NT2/D1 (cell line): ENCODE measurements around the gene NXPE3.
"Not testable (repeated sequence)": the region's sequence is repeated elsewhere in the genome, so short reads cannot be mapped to it uniquely, and the experiment has no call there.

Source experiments
- DNase-seq: peaks from one replicate; pipeline ENCODE4 v3.0.0-alpha.2; 2011; ENCODE audit warnings: low read depth, low spot score
- H3K27me3 ChIP-seq: 2 replicates; pipeline ENCODE4 v1.6.0; 2011; ENCODE audit warnings: mild to moderate bottlenecking; ENCODE audit not compliant: insufficient read length, insufficient read depth
- H3K36me3 ChIP-seq: 2 replicates; pipeline ENCODE4 v1.6.1; 2011; ENCODE audit warnings: mild to moderate bottlenecking, low read length, mixed read lengths; ENCODE audit not compliant: insufficient read depth, insufficient read length
- H3K4me1 ChIP-seq: 2 replicates; pipeline ENCODE4 v1.5.1; 2011; ENCODE audit not compliant: insufficient read depth, insufficient read length
- H3K4me3 ChIP-seq: 2 replicates; pipeline ENCODE4 v1.5.1; 2011; ENCODE audit warnings: low read depth; ENCODE audit not compliant: insufficient read length
- H3K9ac ChIP-seq: 2 replicates; pipeline ENCODE4 v1.6.0; 2011; ENCODE audit warnings: low read depth; ENCODE audit not compliant: insufficient read length
- H3K9me3 ChIP-seq: 2 replicates; pipeline ENCODE4 v1.5.1; 2011; ENCODE audit warnings: mild to moderate bottlenecking, low read length; ENCODE audit not compliant: insufficient read depth
- SUZ12 ChIP-seq: IDR thresholded peaks from 2 replicates; pipeline ENCODE4 v1.6.1; 2011; ENCODE audit not compliant: insufficient read length, insufficient read depth; ENCODE audit errors: extremely low read depth
- YY1 ChIP-seq: IDR thresholded peaks from 2 replicates; pipeline ENCODE4 v1.6.1; 2011; ENCODE audit not compliant: insufficient read length, insufficient read depth
- ZNF274 ChIP-seq: IDR thresholded peaks from 2 replicates; pipeline ENCODE4 v1.6.1; 2011; ENCODE audit warnings: mild to moderate bottlenecking, low read depth, low read length

Gene NXPE3

GRCh38 chr3:101758224-101758623 lies 20.8 kb upstream of the NXPE3 start:
- no peak for DNase-seq
- no peak for TF ChIP-seq YY1
- no peak for TF ChIP-seq SUZ12
- no peak for TF ChIP-seq ZNF274
- no peak overlapping the region for H3K4me3 ChIP-seq

GRCh38 chr3:101762041-101762646 lies 16.9 kb upstream of the NXPE3 start:
- H3K36me3 ChIP-seq: peaks cover 38% of the 10 kb centered on the region
- no peak for TF ChIP-seq SUZ12
- no peak for TF ChIP-seq ZNF274
- TF ChIP-seq YY1: no peak
- DNase-seq: no peak

More at GRCh38 chr3:101758224-101758623, 20.8 kb upstream of the NXPE3 start:
- Histone ChIP-seq H3K36me3 (peaks cover 39% of the 10 kb centered on the region), H3K9ac (no peak overlapping the region), H3K9me3 (peaks cover 8% of the 10 kb centered on the region; the same call in 1 of the 2 replicates), H3K27me3 (no peaks in the 10 kb centered on the region), H3K4me1 (no peaks in the 10 kb centered on the region)

GRCh38 chr3:101777745-101778281 lies 1.2 kb upstream of the NXPE3 start:
- not testable (repeated sequence) for H3K4me1 ChIP-seq, DNase-seq, H3K9ac ChIP-seq

More at GRCh38 chr3:101762041-101762646, 16.9 kb upstream of the NXPE3 start:
- Histone ChIP-seq H3K27me3 (no peaks in the 10 kb centered on the region), H3K9me3 (no peaks in the 10 kb centered on the region), H3K4me1 (no peaks in the 10 kb centered on the region), H3K4me3 (no peak overlapping the region), H3K9ac (no peak overlapping the region)

GRCh38 chr3:101778385-101779046 lies 495 bp upstream of the NXPE3 start:
- Histone ChIP-seq H3K4me1 (no peaks in the 10 kb centered on the region), H3K9ac (peak overlapping the region; percentile 70), H3K9me3 (no peaks in the 10 kb centered on the region), H3K36me3 (peaks cover 9% of the 10 kb centered on the region), H3K27me3 (peaks cover 13% of the 10 kb centered on the region), H3K4me3 (peak overlapping the region; percentile 50)
- no peak for DNase-seq
- no peak for TF ChIP-seq ZNF274
- TF ChIP-seq YY1: no peak
- no peak for TF ChIP-seq SUZ12

More at GRCh38 chr3:101777745-101778281, 1.2 kb upstream of the NXPE3 start:
- H3K27me3 ChIP-seq: peaks cover 13% of the 10 kb centered on the region
- not testable (repeated sequence) for H3K9me3 ChIP-seq, H3K36me3 ChIP-seq, H3K4me3 ChIP-seq

GRCh38 chr3:101779822-101780381 lies 891 bp downstream of the NXPE3 start:
- Histone ChIP-seq H3K36me3 (peaks cover 23% of the 10 kb centered on the region), H3K9ac (peak overlapping the region; percentile 70), H3K4me3 (peak overlapping the region; percentile 50), H3K9me3 (no peaks in the 10 kb centered on the region), H3K4me1 (no peaks in the 10 kb centered on the region), H3K27me3 (peaks cover 13% of the 10 kb centered on the region)
- TF ChIP-seq ZNF274: no peak
- no peak for TF ChIP-seq SUZ12
- no peak for DNase-seq

- no peak overlapping the region for H3K4me3 ChIP-seq
These were observed 1.6 kb downstream of the NXPE3 start for GRCh38 chr3:101780661-101781060.

GRCh38 chr3:101781166-101781565 lies 2.2 kb downstream of the NXPE3 start:
- Histone ChIP-seq H3K9me3 (no peaks in the 10 kb centered on the region), H3K27me3 (peaks cover 13% of the 10 kb centered on the region), H3K4me3 (no peak overlapping the region), H3K9ac (no peak overlapping the region), H3K36me3 (peaks cover 35% of the 10 kb centered on the region), H3K4me1 (no peaks in the 10 kb centered on the region)
- TF ChIP-seq SUZ12 (no peak), YY1 (no peak), ZNF274 (no peak)
- no peak for DNase-seq

More at GRCh38 chr3:101780661-101781060, 1.6 kb downstream of the NXPE3 start:
- no peak overlapping the region for H3K9ac ChIP-seq
- no peak for TF ChIP-seq YY1
- no peak for TF ChIP-seq SUZ12
- no peak for DNase-seq
- H3K27me3 ChIP-seq: peaks cover 13% of the 10 kb centered on the region
- H3K9me3 ChIP-seq: no peaks in the 10 kb centered on the region
- H3K4me1 ChIP-seq: no peaks in the 10 kb centered on the region
- peaks cover 30% of the 10 kb centered on the region for H3K36me3 ChIP-seq
